Activated B cell treated with CpG ODN at 0.5 μM for 24 hours (primary cell): Measurements from ENCODE around the gene OLFML3. TPM values are rescaled to one million over a fixed set of nuclear protein-coding genes. Genes with fewer than 3 reads are reported as not detected.

Source experiments
- ATAC-seq: fragments of 200-7000 bp; cut with Tn5 transposase; one replicate; pipeline ENCODE4 v1.10.0; 2021; ENCODE audit warnings: low read depth, mild to moderate bottlenecking, moderate library complexity
- CTCF ChIA-PET: fragments of 350-600 bp; sonication (Branson Sonifier 250); formaldehyde crosslinking; loops from one replicate; lab custom pipeline; 2021; ENCODE audit warnings: antibody characterized with exemption; lab: Charles Lee
- POLR2A ChIA-PET: fragments of 350-600 bp; sonication (Branson Sonifier 250); formaldehyde crosslinking; loops from one replicate; lab custom pipeline; 2021; ENCODE audit warnings: antibody characterized with exemption; lab: Charles Lee
- DNase-seq: peaks from one replicate; pipeline ENCODE4 v3.0.0; 2022
- H3K27ac Mint-ChIP-seq: one replicate; pipeline ENCODE4 v1.8.0; 2020; ENCODE audit warnings: mixed read lengths
- H3K27me3 Mint-ChIP-seq: one replicate; pipeline ENCODE4 v1.8.0; 2021; ENCODE audit warnings: mixed read lengths
- H3K36me3 Mint-ChIP-seq: one replicate; pipeline ENCODE4 v1.8.0; 2021; ENCODE audit warnings: low read depth, mixed read lengths
- H3K4me1 Mint-ChIP-seq: one replicate; pipeline ENCODE4 v1.8.0; 2021; ENCODE audit warnings: mixed read lengths
- H3K4me3 Mint-ChIP-seq: one replicate; pipeline ENCODE4 v1.8.0; 2020; ENCODE audit warnings: mild to moderate bottlenecking, mixed read lengths
- H3K9me3 Mint-ChIP-seq: one replicate; pipeline ENCODE4 v1.8.0; 2020; ENCODE audit warnings: mixed read lengths
- CTCF ChIP-seq: fragments of 200-600 bp; IDR thresholded peaks from one replicate; pipeline ENCODE4 v1.8.0; 2022; ENCODE audit warnings: antibody characterized with exemption, mild to moderate bottlenecking
- intact Hi-C: fragments of 100-400 bp; cut with micrococcal nuclease; formaldehyde crosslinking; loops from one replicate; pipeline ENCODE4 v1.15.1; 2024
- total RNA-seq: library from RNA; stranded (reverse); gene quantifications from 2 replicates; pipeline ENCODE4 v1.2.3, GENCODE V29; 2022

OLFML3 gene
- total RNA-seq, 1 donor from 2014 or later = 0.29 TPM

GRCh38 chr1:113938192-113938591 lies 41.1 kb upstream of the OLFML3 start:
- ChIA-PET POLR2A (interaction anchor here (0.6 to 0.7 kb wide), 2 partner anchors 10 to 156 kb away, joined by 3 read pairs; no protein-coding TSS in a partner anchor), CTCF (no interaction called here)
- H3K36me3 Mint-ChIP-seq = peaks cover 33% of the 10 kb centered on the region
- H3K4me1 Mint-ChIP-seq = peaks cover 71% of the 10 kb centered on the region
- H3K9me3 Mint-ChIP-seq = no peaks in the 10 kb centered on the region
- no peaks in the 10 kb centered on the region for H3K27me3 Mint-ChIP-seq
- ATAC-seq (no peak), DNase-seq (no peak)
- intact Hi-C loops = loop anchor here (10.0 kb wide), 1 partner anchor 983 kb away; the partner anchor contains the start of gene SLC16A1
- TF ChIP-seq CTCF = no peak
- H3K4me3 Mint-ChIP-seq = no peak overlapping the region
- H3K27ac Mint-ChIP-seq = no peak overlapping the region

GRCh38 chr1:113940365-113941244 lies 38.7 kb upstream of the OLFML3 start:
- Mint-ChIP-seq H3K4me1 (peaks cover 55% of the 10 kb centered on the region), H3K36me3 (peaks cover 41% of the 10 kb centered on the region), H3K27me3 (no peaks in the 10 kb centered on the region), H3K9me3 (no peaks in the 10 kb centered on the region), H3K27ac (peak overlapping the region; percentile 59), H3K4me3 (no peak overlapping the region)
- ChIA-PET POLR2A (no interaction called here), CTCF (interaction anchor here (1.6 kb wide), 1 partner anchor 10 kb away, joined by 4 read pairs; no protein-coding TSS in a partner anchor)
- intact Hi-C loops = no loop called here
- no peak for TF ChIP-seq CTCF
- DNase-seq (no peak), ATAC-seq (no peak)

GRCh38 chr1:113941245-113941559 lies 38.1 kb upstream of the OLFML3 start:
- POLR2A ChIA-PET = no interaction called here
- Mint-ChIP-seq H3K4me1 (peaks cover 56% of the 10 kb centered on the region), H3K9me3 (no peaks in the 10 kb centered on the region), H3K27me3 (no peaks in the 10 kb centered on the region), H3K27ac (peak overlapping the region; percentile 18), H3K4me3 (no peak overlapping the region), H3K36me3 (peaks cover 40% of the 10 kb centered on the region)
- ATAC-seq = no peak
- no peak for TF ChIP-seq CTCF
- intact Hi-C loops = no loop called here
- CTCF ChIA-PET = no interaction called here
- no peak for DNase-seq

- H3K36me3 Mint-ChIP-seq = peaks cover 42% of the 10 kb centered on the region
- intact Hi-C loops = no loop called here
- ATAC-seq (no peak), DNase-seq (no peak)
- TF ChIP-seq CTCF = no peak
- no peaks in the 10 kb centered on the region for H3K27me3 Mint-ChIP-seq
- ChIA-PET CTCF (no interaction called here), POLR2A (no interaction called here)
- no peak overlapping the region for H3K4me3 Mint-ChIP-seq
- peaks cover 59% of the 10 kb centered on the region for H3K4me1 Mint-ChIP-seq
- no peaks in the 10 kb centered on the region for H3K9me3 Mint-ChIP-seq
- no peak overlapping the region for H3K27ac Mint-ChIP-seq
Observed at GRCh38 chr1:113942527-113942926, 36.7 kb upstream of the OLFML3 start.

- intact Hi-C loops = no loop called here
- POLR2A ChIA-PET = no interaction called here
- no peak for TF ChIP-seq CTCF
- CTCF ChIA-PET = no interaction called here
- no peaks in the 10 kb centered on the region for H3K27me3 Mint-ChIP-seq
- H3K36me3 Mint-ChIP-seq = peaks cover 43% of the 10 kb centered on the region
- DNase-seq (no peak), ATAC-seq (no peak)
- no peak overlapping the region for H3K4me3 Mint-ChIP-seq
- H3K9me3 Mint-ChIP-seq = no peaks in the 10 kb centered on the region
- H3K27ac Mint-ChIP-seq = no peak overlapping the region
- peaks cover 56% of the 10 kb centered on the region for H3K4me1 Mint-ChIP-seq
Observed at GRCh38 chr1:113943028-113943811, 36.1 kb upstream of the OLFML3 start.
